ENCODE results near the gene SMURF1.

DNA sequence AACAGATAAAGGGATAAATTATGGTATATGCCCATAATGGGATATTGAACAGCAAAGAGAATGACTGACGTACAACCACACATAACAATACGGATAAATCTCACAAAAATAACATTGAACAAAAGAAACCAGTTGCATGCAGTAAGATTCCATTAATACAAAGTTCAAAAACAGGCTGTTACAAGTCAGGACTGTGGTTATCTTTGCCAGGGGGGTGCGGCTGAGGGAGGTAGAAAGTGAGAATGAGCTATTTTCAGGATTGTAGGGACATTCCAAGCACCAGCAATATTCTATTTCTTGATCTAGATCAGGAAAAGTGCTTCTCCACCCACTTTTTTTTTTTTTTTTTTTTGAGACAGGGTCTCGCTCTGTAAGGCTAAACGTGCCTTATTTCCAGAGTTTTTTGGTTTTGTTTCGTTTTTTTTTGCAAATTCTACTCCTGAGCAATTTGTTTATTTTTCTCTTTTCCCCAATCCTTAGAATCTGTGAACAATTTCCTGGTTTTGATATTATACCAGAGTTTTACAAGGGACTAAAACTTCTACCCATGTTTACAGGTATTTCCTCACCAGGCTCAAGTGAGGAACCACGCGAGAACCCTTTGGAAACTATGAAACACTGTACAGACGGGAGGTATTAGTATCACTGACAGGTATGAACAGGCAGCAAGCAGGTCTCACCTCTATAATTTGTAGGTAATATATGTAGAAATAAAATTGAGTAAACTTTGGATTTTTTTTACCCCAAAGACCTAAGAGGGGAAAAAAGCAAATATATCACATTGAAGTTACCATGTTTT, 9.9 kb downstream of the SMURF1 start:
- TF ChIP-seq, protein P1, sequence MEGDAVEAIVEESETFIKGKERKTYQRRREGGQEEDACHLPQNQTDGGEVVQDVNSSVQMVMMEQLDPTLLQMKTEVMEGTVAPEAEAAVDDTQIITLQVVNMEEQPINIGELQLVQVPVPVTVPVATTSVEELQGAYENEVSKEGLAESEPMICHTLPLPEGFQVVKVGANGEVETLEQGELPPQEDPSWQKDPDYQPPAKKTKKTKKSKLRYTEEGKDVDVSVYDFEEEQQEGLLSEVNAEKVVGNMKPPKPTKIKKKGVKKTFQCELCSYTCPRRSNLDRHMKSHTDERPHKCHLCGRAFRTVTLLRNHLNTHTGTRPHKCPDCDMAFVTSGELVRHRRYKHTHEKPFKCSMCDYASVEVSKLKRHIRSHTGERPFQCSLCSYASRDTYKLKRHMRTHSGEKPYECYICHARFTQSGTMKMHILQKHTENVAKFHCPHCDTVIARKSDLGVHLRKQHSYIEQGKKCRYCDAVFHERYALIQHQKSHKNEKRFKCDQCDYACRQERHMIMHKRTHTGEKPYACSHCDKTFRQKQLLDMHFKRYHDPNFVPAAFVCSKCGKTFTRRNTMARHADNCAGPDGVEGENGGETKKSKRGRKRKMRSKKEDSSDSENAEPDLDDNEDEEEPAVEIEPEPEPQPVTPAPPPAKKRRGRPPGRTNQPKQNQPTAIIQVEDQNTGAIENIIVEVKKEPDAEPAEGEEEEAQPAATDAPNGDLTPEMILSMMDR (conservative IDR thresholded peaks at IDR 0.05 in 1 of 2, IDR thresholded peaks at IDR 0.05 in 1 of 2; ENCODE audit: extremely low read depth in 1 of 2, insufficient read depth in 1 of 2, low read depth in 1 of 2, low read length in 2 of 2) = no peak
- TF ChIP-seq EZH2 (IDR thresholded peaks at IDR 0.05; ENCODE audit: borderline replicate concordance, low read length) = no peak

All from mammary epithelial cell (primary cell).